AG09309 (cell line): ENCODE data around the gene IMMP2L.
"Not testable (repeated sequence)": the region's sequence is repeated elsewhere in the genome, so short reads cannot be mapped to it uniquely, and the experiment has no call there.

ENCODE experiments used
- DNase-seq: peaks from one replicate; pipeline ENCODE4 v3.0.0-alpha.2; 2010; ENCODE audit warnings: low read depth
- H3K4me3 ChIP-seq: 2 replicates; pipeline ENCODE4 v1.5.1; 2011; ENCODE audit warnings: mild to moderate bottlenecking, low read depth, low read length, moderate library complexity; ENCODE audit not compliant: control insufficient read depth
- CTCF ChIP-seq: IDR thresholded peaks from 2 replicates; pipeline ENCODE4 v1.5.1; 2011; ENCODE audit warnings: mild to moderate bottlenecking, low read depth, low read length, inconsistent platforms; ENCODE audit not compliant: insufficient read depth, control insufficient read depth; ENCODE audit errors: missing control alignments

The IMMP2L gene

GRCh38 chr7:111333010-111333409, 229.3 kb downstream of the IMMP2L start:
- no peak for DNase-seq
- no peak for TF ChIP-seq CTCF
- H3K4me3 ChIP-seq: no peak overlapping the region

GRCh38 chr7:111330235-111330523, 232.1 kb downstream of the IMMP2L start:
- no peak for TF ChIP-seq CTCF
- no peak for DNase-seq
- H3K4me3 ChIP-seq: no peak overlapping the region

GRCh38 chr7:111329367-111330234, 232.7 kb downstream of the IMMP2L start:
- H3K4me3 ChIP-seq: no peak overlapping the region
- peak; percentile 0 for DNase-seq
- no peak for TF ChIP-seq CTCF

GRCh38 chr7:111328487-111328886, 233.8 kb downstream of the IMMP2L start:
- H3K4me3 ChIP-seq: no peak overlapping the region
- DNase-seq: no peak
- TF ChIP-seq CTCF: no peak

GRCh38 chr7:111324776-111325175, 237.5 kb downstream of the IMMP2L start:
- no peak for DNase-seq
- no peak overlapping the region for H3K4me3 ChIP-seq
- no peak for TF ChIP-seq CTCF

- DNase-seq: no peak
- TF ChIP-seq CTCF: no peak
- H3K4me3 ChIP-seq: no peak overlapping the region
Measured at GRCh38 chr7:111324228-111324627, 238.1 kb downstream of the IMMP2L start.

- not testable (repeated sequence) for H3K4me3 ChIP-seq, DNase-seq
Measured at GRCh38 chr7:111323670-111324069, 238.6 kb downstream of the IMMP2L start.
